T1000 (cell line): ENCODE measurements around the gene CEP19.

Source experiments
- DNase-seq: peaks from one replicate; lab custom pipeline; 2025; ENCODE audit warnings: mixed read lengths; lab: John Stamatoyannopoulos, UW

The CEP19 gene

DNA sequence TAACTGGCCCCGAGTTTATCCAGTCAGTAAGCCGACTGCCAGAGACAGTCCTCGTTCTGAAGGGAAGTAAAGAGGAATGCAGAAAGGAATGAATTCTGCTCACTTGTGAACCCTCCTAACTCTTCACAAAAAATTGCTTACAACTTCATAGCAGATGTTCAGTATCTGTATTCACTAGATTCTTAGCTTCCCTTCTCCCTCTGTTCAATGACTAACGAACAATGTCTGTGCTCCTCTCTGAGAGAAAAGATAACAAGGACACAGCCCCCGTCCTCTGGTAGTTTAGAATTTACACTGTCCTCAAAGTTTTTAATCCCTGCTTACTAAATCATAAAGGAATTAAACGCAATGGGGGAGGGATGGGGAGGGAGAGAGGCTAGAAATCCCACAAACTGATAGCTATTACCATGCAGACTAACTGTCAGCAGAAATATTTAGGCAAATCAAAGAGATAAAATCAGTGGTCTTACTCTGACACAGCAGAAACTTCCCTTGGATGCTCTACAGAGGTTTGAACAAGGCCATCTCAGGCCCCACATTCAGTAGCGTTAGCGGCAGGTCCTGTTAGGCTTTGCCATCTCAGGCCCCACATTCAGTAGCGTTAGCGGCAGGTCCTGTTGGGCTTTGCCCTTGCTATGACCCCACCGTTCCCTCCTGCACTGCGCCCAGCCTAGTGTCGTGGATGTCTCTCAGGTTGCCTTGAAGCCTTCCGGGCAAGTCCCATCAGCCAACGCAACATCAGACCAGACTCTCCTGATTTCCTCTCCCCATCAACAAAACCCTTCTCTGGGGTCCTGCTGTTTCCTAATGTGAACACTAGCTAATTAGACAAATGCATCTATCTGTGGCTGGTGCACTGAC is 49.1 kb downstream of the CEP19 start:
- no peak for DNase-seq

DNA sequence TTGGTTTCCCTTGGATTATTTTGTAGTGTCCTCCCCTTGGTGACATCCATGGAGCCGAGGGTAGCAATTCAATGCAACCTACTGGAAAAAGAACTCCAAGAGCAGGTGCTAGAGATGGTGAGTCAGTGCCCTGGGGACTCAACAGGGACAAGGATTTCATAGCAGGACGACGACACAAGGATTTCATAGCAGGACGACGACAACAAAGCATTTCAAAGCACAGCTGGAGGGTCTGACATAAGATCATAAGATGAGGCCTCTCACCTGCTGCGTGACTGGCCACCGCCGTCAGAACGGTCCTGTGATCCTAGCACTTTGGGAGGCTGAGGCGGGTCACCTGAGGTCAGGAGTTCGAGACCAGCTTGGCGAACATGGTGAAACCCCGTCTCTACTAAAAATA is 50.0 kb downstream of the CEP19 start:
- DNase-seq: no peak

DNA sequence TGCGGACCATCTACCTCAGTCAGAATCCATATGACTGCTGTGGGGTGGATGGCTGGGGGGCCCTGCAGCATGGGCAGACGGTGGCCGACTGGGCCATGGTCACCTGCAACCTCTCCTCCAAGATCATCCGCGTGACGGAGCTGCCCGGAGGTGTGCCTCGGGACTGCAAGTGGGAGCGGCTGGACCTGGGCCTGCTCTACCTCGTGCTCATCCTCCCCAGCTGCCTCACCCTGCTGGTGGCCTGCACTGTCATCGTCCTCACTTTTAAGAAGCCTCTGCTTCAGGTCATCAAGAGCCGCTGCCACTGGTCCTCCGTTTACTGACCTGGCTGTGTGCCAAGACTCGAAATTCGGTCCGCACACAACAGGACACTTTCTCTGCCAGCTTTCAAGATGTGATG is 50.6 kb downstream of the CEP19 start:
- no peak for DNase-seq

DNA sequence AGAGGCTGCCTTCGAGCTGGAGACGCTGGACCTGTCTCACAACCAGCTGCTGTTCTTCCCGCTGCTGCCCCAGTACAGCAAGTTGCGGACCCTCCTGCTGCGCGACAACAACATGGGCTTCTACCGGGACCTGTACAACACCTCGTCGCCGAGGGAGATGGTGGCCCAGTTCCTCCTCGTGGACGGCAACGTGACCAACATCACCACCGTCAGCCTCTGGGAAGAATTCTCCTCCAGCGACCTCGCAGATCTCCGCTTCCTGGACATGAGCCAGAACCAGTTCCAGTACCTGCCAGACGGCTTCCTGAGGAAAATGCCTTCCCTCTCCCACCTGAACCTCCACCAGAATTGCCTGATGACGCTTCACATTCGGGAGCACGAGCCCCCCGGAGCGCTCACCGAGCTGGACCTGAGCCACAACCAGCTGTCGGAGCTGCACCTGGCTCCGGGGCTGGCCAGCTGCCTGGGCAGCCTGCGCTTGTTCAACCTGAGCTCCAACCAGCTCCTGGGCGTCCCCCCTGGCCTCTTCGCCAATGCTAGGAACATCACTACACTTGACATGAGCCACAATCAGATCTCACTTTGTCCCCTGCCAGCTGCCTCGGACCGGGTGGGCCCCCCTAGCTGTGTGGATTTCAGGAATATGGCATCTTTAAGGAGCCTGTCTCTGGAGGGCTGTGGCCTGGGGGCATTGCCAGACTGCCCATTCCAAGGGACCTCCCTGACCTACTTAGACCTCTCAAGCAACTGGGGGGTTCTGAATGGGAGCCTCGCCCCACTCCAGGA is 51.5 kb downstream of the CEP19 start:
- no peak for DNase-seq

DNA sequence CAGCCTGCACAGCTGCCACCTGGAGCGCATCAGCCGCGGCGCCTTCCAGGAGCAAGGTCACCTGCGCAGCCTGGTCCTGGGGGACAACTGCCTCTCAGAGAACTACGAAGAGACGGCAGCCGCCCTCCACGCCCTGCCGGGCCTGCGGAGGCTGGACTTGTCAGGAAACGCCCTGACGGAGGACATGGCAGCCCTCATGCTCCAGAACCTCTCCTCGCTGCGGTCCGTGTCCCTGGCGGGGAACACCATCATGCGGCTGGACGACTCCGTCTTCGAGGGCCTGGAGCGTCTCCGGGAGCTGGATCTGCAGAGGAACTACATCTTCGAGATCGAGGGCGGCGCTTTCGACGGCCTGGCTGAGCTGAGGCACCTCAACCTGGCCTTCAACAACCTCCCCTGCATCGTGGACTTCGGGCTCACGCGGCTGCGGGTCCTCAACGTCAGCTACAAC is 52.1 kb downstream of the CEP19 start:
- no peak for DNase-seq
